ENCODE results near the gene C1QL1.

Gene C1QL1

GRCh38 chr17:44940768-44941167 is 27.3 kb downstream of the C1QL1 start:
- DNase-seq (ENCODE audit: low read depth), result no peak
- H3K4me3 ChIP-seq (ENCODE audit: low read depth, low read length), result no peak overlapping the region
- TF ChIP-seq, protein P1, sequence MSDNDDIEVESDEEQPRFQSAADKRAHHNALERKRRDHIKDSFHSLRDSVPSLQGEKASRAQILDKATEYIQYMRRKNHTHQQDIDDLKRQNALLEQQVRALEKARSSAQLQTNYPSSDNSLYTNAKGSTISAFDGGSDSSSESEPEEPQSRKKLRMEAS (IDR thresholded peaks at IDR 0.05; ENCODE audit: low read depth, low read length), result no peak
- TF ChIP-seq MYC (IDR thresholded peaks at IDR 0.05; ENCODE audit: low read depth, low read length) (no peak), POLR2A (IDR thresholded peaks at IDR 0.05; ENCODE audit: extremely low read depth, insufficient read length) (no peak), CTCF (IDR thresholded peaks at IDR 0.05; ENCODE audit: low read depth, low read length) (no peak)

- DNase-seq (ENCODE audit: low read depth), result no peak
- TF ChIP-seq, protein P1 (IDR thresholded peaks at IDR 0.05; ENCODE audit: low read depth, low read length), result no peak
- no peak overlapping the region for H3K4me3 ChIP-seq (ENCODE audit: low read depth, low read length)
Observed at GRCh38 chr17:44940317-44940716, 27.8 kb downstream of the C1QL1 start.

DNA sequence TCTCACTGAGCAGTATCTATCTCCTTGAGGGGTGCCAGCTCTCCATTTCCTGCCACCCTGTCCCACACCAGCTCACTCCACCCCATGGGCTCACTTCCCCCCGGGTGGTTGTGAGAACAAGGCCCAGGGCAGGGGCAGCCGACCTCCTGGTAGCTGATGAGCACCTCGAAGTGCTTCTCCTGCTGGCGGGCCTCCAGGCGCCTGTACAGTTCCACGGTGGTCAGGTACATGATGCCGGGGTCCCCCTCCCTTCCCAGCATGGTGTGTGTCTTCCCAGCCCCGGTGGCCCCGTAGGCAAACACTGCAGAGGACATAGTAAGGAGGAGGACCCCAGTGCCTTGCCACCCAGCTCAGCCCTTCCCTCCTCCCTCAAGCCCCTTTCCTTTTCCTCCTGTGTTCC is 33.0 kb downstream of the C1QL1 start:
- no peak for DNase-seq (ENCODE audit: low read depth)
- TF ChIP-seq POLR2A (IDR thresholded peaks at IDR 0.05; ENCODE audit: extremely low read depth, insufficient read length), result no peak
- TF ChIP-seq, protein P1 (IDR thresholded peaks at IDR 0.05; ENCODE audit: low read depth, low read length), result no peak
- TF ChIP-seq MYC (IDR thresholded peaks at IDR 0.05; ENCODE audit: low read depth, low read length), result no peak
- TF ChIP-seq CTCF (IDR thresholded peaks at IDR 0.05; ENCODE audit: low read depth, low read length), result no peak
- no peak overlapping the region for H3K4me3 ChIP-seq (ENCODE audit: low read depth, low read length)

DNA sequence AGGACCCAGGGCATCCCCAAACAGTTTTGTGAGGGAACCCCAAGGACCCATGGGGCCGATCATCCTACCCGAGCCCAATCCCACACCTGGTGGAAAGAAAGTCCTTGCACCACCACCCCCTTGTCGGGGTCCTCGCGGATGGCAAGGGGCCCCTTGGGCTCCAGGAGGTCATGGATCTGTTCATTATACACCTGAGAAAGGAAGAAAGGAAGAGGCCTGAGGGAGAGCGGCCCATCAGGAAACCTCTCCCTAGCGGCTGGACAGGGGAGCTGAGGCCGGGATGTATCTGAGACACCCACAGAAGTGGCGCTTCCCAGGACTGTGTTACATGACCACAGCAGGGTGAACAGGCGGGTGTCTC is 33.4 kb downstream of the C1QL1 start:
- DNase-seq (ENCODE audit: low read depth), result no peak
- TF ChIP-seq, protein P1 (IDR thresholded peaks at IDR 0.05; ENCODE audit: low read depth, low read length), result no peak
- TF ChIP-seq MYC (IDR thresholded peaks at IDR 0.05; ENCODE audit: low read depth, low read length), result no peak
- TF ChIP-seq POLR2A (IDR thresholded peaks at IDR 0.05; ENCODE audit: extremely low read depth, insufficient read length), result no peak
- TF ChIP-seq CTCF (IDR thresholded peaks at IDR 0.05; ENCODE audit: low read depth, low read length), result no peak
- H3K4me3 ChIP-seq (ENCODE audit: low read depth, low read length), result no peak overlapping the region

- TF ChIP-seq MYC (IDR thresholded peaks at IDR 0.05; ENCODE audit: low read depth, low read length) (no peak), POLR2A (IDR thresholded peaks at IDR 0.05; ENCODE audit: extremely low read depth, insufficient read length) (no peak), CTCF (IDR thresholded peaks at IDR 0.05; ENCODE audit: low read depth, low read length) (no peak)
- TF ChIP-seq, protein P1 (IDR thresholded peaks at IDR 0.05; ENCODE audit: low read depth, low read length), result no peak
- no peak for DNase-seq (ENCODE audit: low read depth)
- H3K4me3 ChIP-seq (ENCODE audit: low read depth, low read length), result no peak overlapping the region
Observed at GRCh38 chr17:44933824-44934744, 34.0 kb downstream of the C1QL1 start.

- no peak overlapping the region for H3K4me3 ChIP-seq (ENCODE audit: low read depth, low read length)
- TF ChIP-seq, protein P1 (IDR thresholded peaks at IDR 0.05; ENCODE audit: low read depth, low read length), result no peak
- TF ChIP-seq MYC (IDR thresholded peaks at IDR 0.05; ENCODE audit: low read depth, low read length) (no peak), POLR2A (IDR thresholded peaks at IDR 0.05; ENCODE audit: extremely low read depth, insufficient read length) (no peak), CTCF (IDR thresholded peaks at IDR 0.05; ENCODE audit: low read depth, low read length) (no peak)
Observed at GRCh38 chr17:44932787-44933097, 35.4 kb downstream of the C1QL1 start.

More at GRCh38 chr17:44932787-44933097, 35.4 kb downstream of the C1QL1 start:
- no peak for DNase-seq (ENCODE audit: low read depth)
